Caco-2 (cell line): ENCODE measurements around the gene TKTL2. TPM values are rescaled to one million over a fixed set of nuclear protein-coding genes. Genes with fewer than 3 reads are reported as not detected.

Experiments used
- BruUV-seq: library from RNA; stranded (reverse); fragments of 400-500 nt; replicated peaks from 2 replicates; lab custom pipeline; 2021; lab: Mats Ljungman, UMichigan
- CTCF ChIA-PET: fragments of 300-600 bp; sonication (Branson Sonifier 250); formaldehyde crosslinking; loops from one replicate; lab custom pipeline; 2022; ENCODE audit warnings: antibody characterized with exemption; lab: Charles Lee
- POLR2A ChIA-PET: fragments of 300-600 bp; sonication (Branson Sonifier 250); formaldehyde crosslinking; loops from one replicate; lab custom pipeline; 2022; ENCODE audit warnings: antibody characterized with exemption; lab: Charles Lee
- DNase-seq, 2 experiments: peaks; one replicate each; pipeline versions ENCODE4 v3.0.0 to v3.0.0-alpha.2; 2020 to 2022
- H3K27me3 ChIP-seq: replicated peaks from 2 replicates; pipeline ENCODE4 v1.6.0; 2011; ENCODE audit warnings: low read length; ENCODE audit not compliant: control insufficient read depth, insufficient read depth
- H3K36me3 ChIP-seq: 2 replicates; pipeline ENCODE4 v1.5.1; 2011; ENCODE audit warnings: low read length; ENCODE audit not compliant: control insufficient read depth, insufficient read depth
- H3K4me1 ChIP-seq: fragments of 250-450 bp; sonication (Bioruptor Pico); 2 replicates; pipeline ENCODE4 v1.5.1; 2020; ENCODE audit warnings: mild to moderate bottlenecking
- H3K4me3 ChIP-seq: 2 replicates; pipeline ENCODE4 v1.5.1; 2011; ENCODE audit warnings: low read depth, mild to moderate bottlenecking, control low read depth, low read length
- H3K9me3 ChIP-seq: fragments of 250-450 bp; sonication (Bioruptor Pico); 2 replicates; pipeline ENCODE4 v1.5.1; 2020; ENCODE audit warnings: mild to moderate bottlenecking, moderate library complexity
- H3K27ac Mint-ChIP-seq: one replicate; pipeline ENCODE4 v1.8.0; 2022; ENCODE audit warnings: mixed read lengths; ENCODE audit not compliant: unreplicated experiment
- H3K27me3 Mint-ChIP-seq: one replicate; pipeline ENCODE4 v1.8.0; 2022; ENCODE audit warnings: mixed read lengths; ENCODE audit not compliant: insufficient read depth, unreplicated experiment
- H3K36me3 Mint-ChIP-seq: one replicate; pipeline ENCODE4 v1.8.0; 2022; ENCODE audit warnings: mild to moderate bottlenecking, mixed read lengths; ENCODE audit not compliant: insufficient read depth, unreplicated experiment
- H3K4me1 Mint-ChIP-seq: one replicate; pipeline ENCODE4 v1.8.0; 2022; ENCODE audit warnings: low read depth, mixed read lengths; ENCODE audit not compliant: unreplicated experiment
- H3K4me3 Mint-ChIP-seq: one replicate; pipeline ENCODE4 v1.8.0; 2022; ENCODE audit warnings: mild to moderate bottlenecking, moderate library complexity, mixed read lengths; ENCODE audit not compliant: unreplicated experiment
- H3K9me3 Mint-ChIP-seq: one replicate; pipeline ENCODE4 v1.8.0; 2022; ENCODE audit warnings: mixed read lengths; ENCODE audit not compliant: unreplicated experiment
- CTCF ChIP-seq, 2 experiments: fragments of 200-600 bp in 1 of 2; IDR thresholded peaks; 1 replicate in 1 of 2; 2 replicates in 1 of 2; pipeline versions ENCODE4 v1.5.1 to v1.8.0; 2011 to 2022; ENCODE audit warnings: antibody characterized with exemption in 1 of 2, control low read depth in 1 of 2, inconsistent platforms in 1 of 2, low read depth in 1 of 2, low read length in 1 of 2, mild to moderate bottlenecking in 1 of 2, moderate library complexity in 1 of 2; ENCODE audit not compliant: insufficient read depth in 1 of 2, severe bottlenecking in 1 of 2, unreplicated experiment in 1 of 2
- intact Hi-C: fragments of 100-400 bp; cut with micrococcal nuclease; formaldehyde crosslinking; loops from one replicate; pipeline ENCODE4 v1.10.0; 2022; ENCODE audit not compliant: unreplicated experiment
- total RNA-seq: library from RNA; stranded (reverse); gene quantifications from 2 replicates; pipeline ENCODE4 v1.2.3, GENCODE V29; 2022

TKTL2 gene
- total RNA-seq, 1 experiment from 2014 or later: not detected

- H3K4me1 Mint-ChIP-seq: no peaks in the 10 kb centered on the region
- TF ChIP-seq CTCF (IDR thresholded peaks at IDR 0.05; ENCODE audit: insufficient read depth in 1 of 2, low read depth in 1 of 2, low read length in 1 of 2, severe bottlenecking in 1 of 2, unreplicated experiment in 1 of 2): no peak
- ChIA-PET CTCF (no interaction called here), POLR2A (no interaction called here)
- H3K4me3 Mint-ChIP-seq: no peak overlapping the region
- no peaks in the 10 kb centered on the region for H3K4me1 ChIP-seq
- H3K9me3 ChIP-seq: no peaks in the 10 kb centered on the region
- H3K9me3 Mint-ChIP-seq: no peaks in the 10 kb centered on the region
- no peaks in the 10 kb centered on the region for H3K36me3 ChIP-seq
- H3K27ac Mint-ChIP-seq: no peak overlapping the region
- no peak overlapping the region for H3K4me3 ChIP-seq
- DNase-seq: no peak
- peaks cover 2% of the 10 kb centered on the region for H3K27me3 Mint-ChIP-seq
- no TSS peak for BruUV-seq
- intact Hi-C loops: no loop called here
- no peaks in the 10 kb centered on the region for H3K36me3 Mint-ChIP-seq
- H3K27me3 ChIP-seq: no peaks in the 10 kb centered on the region
These were observed 424 bp downstream of the TKTL2 start for GRCh38 chr4:163473130-163473529.

GRCh38 chr4:163470391-163470790 lies 3.2 kb downstream of the TKTL2 start:
- Histone ChIP-seq H3K4me1 (no peaks in the 10 kb centered on the region), H3K9me3 (no peaks in the 10 kb centered on the region), H3K4me3 (no peak overlapping the region), H3K36me3 (no peaks in the 10 kb centered on the region), H3K27me3 (no peaks in the 10 kb centered on the region)
- no peak for TF ChIP-seq CTCF (IDR thresholded peaks at IDR 0.05; ENCODE audit: insufficient read depth in 1 of 2, low read depth in 1 of 2, low read length in 1 of 2, severe bottlenecking in 1 of 2, unreplicated experiment in 1 of 2)
- ChIA-PET CTCF (no interaction called here), POLR2A (no interaction called here)
- Mint-ChIP-seq H3K27ac (no peak overlapping the region), H3K27me3 (peaks cover 4% of the 10 kb centered on the region), H3K9me3 (no peaks in the 10 kb centered on the region), H3K36me3 (no peaks in the 10 kb centered on the region), H3K4me1 (no peaks in the 10 kb centered on the region), H3K4me3 (no peak overlapping the region)
- BruUV-seq: no TSS peak
- intact Hi-C loops: no loop called here
- no peak for DNase-seq

GRCh38 chr4:163467082-163467770 lies 6.3 kb downstream of the TKTL2 start:
- BruUV-seq: no TSS peak
- POLR2A ChIA-PET: no interaction called here
- CTCF ChIA-PET: interaction anchor here (0.8 kb wide), 1 partner anchor 83 kb away, joined by 3 read pairs; no protein-coding TSS in a partner anchor

More at GRCh38 chr4:163467082-163467770, 6.3 kb downstream of the TKTL2 start:
- Histone ChIP-seq H3K9me3 (no peaks in the 10 kb centered on the region), H3K4me1 (no peaks in the 10 kb centered on the region), H3K36me3 (no peaks in the 10 kb centered on the region), H3K27me3 (no peaks in the 10 kb centered on the region), H3K4me3 (no peak overlapping the region)
- Mint-ChIP-seq H3K4me1 (no peaks in the 10 kb centered on the region), H3K27ac (no peak overlapping the region), H3K27me3 (peaks cover 4% of the 10 kb centered on the region), H3K4me3 (no peak overlapping the region), H3K9me3 (no peaks in the 10 kb centered on the region), H3K36me3 (no peaks in the 10 kb centered on the region)
- DNase-seq: no peak
- intact Hi-C loops: no loop called here
- no peak for TF ChIP-seq CTCF (IDR thresholded peaks at IDR 0.05; ENCODE audit: insufficient read depth in 1 of 2, low read depth in 1 of 2, low read length in 1 of 2, severe bottlenecking in 1 of 2, unreplicated experiment in 1 of 2)
